ENCODE results near the gene SV2B. TPM values are rescaled to one million over a fixed set of nuclear protein-coding genes. Genes with fewer than 3 reads are reported as not detected.

Gene SV2B
- total and polyA plus RNA-seq, 2 donors (not counting 1 experiment from before 2014, with no cell fraction given), result not detected

- intact Hi-C loops (cut with micrococcal nuclease), result no loop called here
- CTCF ChIA-PET, result no interaction called here
- no peak overlapping the region for H3K27ac Mint-ChIP-seq
- H3K27me3 ChIP-seq (replicated peaks in 1 of 4; ENCODE audit: control extremely low read depth in 1 of 4, control insufficient read depth in 3 of 4, insufficient read depth in 4 of 4, low read length in 3 of 4), result peaks cover 0 to 3% (median 0%) of the 10 kb centered on the region in 4 experiments
- H3K9ac ChIP-seq (ENCODE audit: low read length), result no peak overlapping the region
- no peaks in the 10 kb centered on the region for H4K20me1 ChIP-seq (ENCODE audit: control insufficient read depth, insufficient read depth, low read length, poor library complexity, severe bottlenecking)
- POLR2A ChIA-PET, result no interaction called here
- no peaks in the 10 kb centered on the region for H3K36me3 ChIP-seq (replicated peaks in 1 of 2; ENCODE audit: control extremely low read depth in 1 of 2, control insufficient read depth in 1 of 2, extremely low read depth in 1 of 2, insufficient read depth in 2 of 2, low read length in 1 of 2)
- H2AFZ ChIP-seq (ENCODE audit: insufficient read depth, low read depth, low read length, poor library complexity, severe bottlenecking), result no peak overlapping the region
- no peaks in the 10 kb centered on the region for H3K79me2 ChIP-seq (ENCODE audit: control insufficient read depth, insufficient read depth, low read length)
- no peaks in the 10 kb centered on the region for H3K4me1 ChIP-seq (ENCODE audit: control insufficient read depth in 2 of 2, insufficient read depth in 2 of 2, low read length in 2 of 2)
- no CpG with 5 or more reads among the region's 3 CpGs for WGBS (ENCODE audit: insufficient coverage)
- no peaks in the 10 kb centered on the region for H3K4me1 Mint-ChIP-seq
- no peak for TF ChIP-seq CTCF (IDR thresholded peaks at IDR 0.05)
- TF ChIP-seq EZH2 (IDR thresholded peaks at IDR 0.05; ENCODE audit: borderline replicate concordance, insufficient read depth, low read depth, low read length, poor library complexity, severe bottlenecking), result no peak
- H3K4me2 ChIP-seq (replicated peaks; ENCODE audit: low read depth, low read length, poor library complexity, severe bottlenecking), result no peak overlapping the region
- no peak overlapping the region for H3K4me3 Mint-ChIP-seq
- H3K9me3 ChIP-seq (ENCODE audit: control extremely low read depth in 1 of 3, control insufficient read depth in 2 of 3, insufficient read depth in 1 of 3, low read length in 2 of 3), result no peaks in the 10 kb centered on the region
- H3K27me3 Mint-ChIP-seq, result peaks cover 9% of the 10 kb centered on the region
- no peak for DNase-seq
- no peak overlapping the region for H3K27ac ChIP-seq (ENCODE audit: low read length in 2 of 2)
- no peak overlapping the region for H3K4me3 ChIP-seq (ENCODE audit: control extremely low read depth in 1 of 5, extremely low read depth in 1 of 5, insufficient read depth in 1 of 5, low read depth in 2 of 5, low read length in 4 of 5)
- ATAC-seq (ENCODE audit: low read depth), result no peak
- H3K9me3 Mint-ChIP-seq (ENCODE audit: insufficient read depth), result no peaks in the 10 kb centered on the region
These were observed 236.6 kb downstream of the SV2B start for GRCh38 chr15:91336687-91337086.

- Histone ChIP-seq H3K4me1 (ENCODE audit: control insufficient read depth in 2 of 2, insufficient read depth in 2 of 2, low read length in 2 of 2) (no peaks in the 10 kb centered on the region), H3K9ac (ENCODE audit: low read length) (no peak overlapping the region), H3K9me3 (ENCODE audit: control extremely low read depth in 1 of 3, control insufficient read depth in 2 of 3, insufficient read depth in 1 of 3, low read length in 2 of 3) (no peaks in the 10 kb centered on the region), H3K4me2 (replicated peaks; ENCODE audit: low read depth, low read length, poor library complexity, severe bottlenecking) (no peak overlapping the region), H3K79me2 (ENCODE audit: control insufficient read depth, insufficient read depth, low read length) (no peaks in the 10 kb centered on the region), H4K20me1 (ENCODE audit: control insufficient read depth, insufficient read depth, low read length, poor library complexity, severe bottlenecking) (no peaks in the 10 kb centered on the region), H3K4me3 (ENCODE audit: control extremely low read depth in 1 of 5, extremely low read depth in 1 of 5, insufficient read depth in 1 of 5, low read depth in 2 of 5, low read length in 4 of 5) (no peak overlapping the region), H3K27me3 (replicated peaks in 1 of 4; ENCODE audit: control extremely low read depth in 1 of 4, control insufficient read depth in 3 of 4, insufficient read depth in 4 of 4, low read length in 3 of 4) (peaks cover 0 to 3% (median 0%) of the 10 kb centered on the region in 4 experiments), H3K27ac (ENCODE audit: low read length in 2 of 2) (no peak overlapping the region), H3K36me3 (replicated peaks in 1 of 2; ENCODE audit: control extremely low read depth in 1 of 2, control insufficient read depth in 1 of 2, extremely low read depth in 1 of 2, insufficient read depth in 2 of 2, low read length in 1 of 2) (no peaks in the 10 kb centered on the region), H2AFZ (ENCODE audit: insufficient read depth, low read depth, low read length, poor library complexity, severe bottlenecking) (no peak overlapping the region)
- POLR2A ChIA-PET, result no interaction called here
- H3K4me3 Mint-ChIP-seq, result no peak overlapping the region
- no peak for ATAC-seq (ENCODE audit: low read depth)
- no peak overlapping the region for H3K27ac Mint-ChIP-seq
- DNase-seq, result no peak
- intact Hi-C loops (cut with micrococcal nuclease), result no loop called here
- no peaks in the 10 kb centered on the region for H3K9me3 Mint-ChIP-seq (ENCODE audit: insufficient read depth)
- CTCF ChIA-PET, result no interaction called here
- WGBS (ENCODE audit: insufficient coverage), result 17% methylated on average over 2 of the region's 3 CpGs
- peaks cover 13% of the 10 kb centered on the region for H3K27me3 Mint-ChIP-seq
- TF ChIP-seq CTCF (IDR thresholded peaks at IDR 0.05) (no peak), EZH2 (IDR thresholded peaks at IDR 0.05; ENCODE audit: borderline replicate concordance, insufficient read depth, low read depth, low read length, poor library complexity, severe bottlenecking) (no peak)
- no peaks in the 10 kb centered on the region for H3K4me1 Mint-ChIP-seq
These were observed 238.7 kb downstream of the SV2B start for GRCh38 chr15:91338766-91339165.

Measured in B cell (primary cell).